K562 (cell line): ENCODE data around the gene ILF2. TPM values are rescaled to one million over a fixed set of nuclear protein-coding genes. Genes with fewer than 3 reads are reported as not detected.
A peak's percentile ranks its signal among the peaks of the same experiment; 100 is the strongest.

Source experiments
- ATF1 ChIP-seq, 2 experiments: fragments of 450-650 bp in 1 of 2; IDR thresholded peaks; 2 replicates each; pipeline ENCODE4 v1.6.1; 2016; ENCODE audit warnings: missing compliant biosample characterization in 1 of 2, missing genetic modification characterization in 1 of 2
- ATF7 ChIP-seq: fragments of 450-650 bp; IDR thresholded peaks from 2 replicates; pipeline ENCODE4 v1.7.1; 2014; ENCODE audit warnings: mild to moderate bottlenecking, moderate library complexity
- CBX2 ChIP-seq: fragments of 200-600 bp; sonication (generic); IDR thresholded peaks from one replicate; pipeline ENCODE4 v1.6.1; 2012; ENCODE audit warnings: mild to moderate bottlenecking, low read length, inconsistent platforms; ENCODE audit not compliant: insufficient read depth, poor library complexity, severe bottlenecking
- GATA2 ChIP-seq: sonication (generic); formaldehyde crosslinking; IDR thresholded peaks from 2 replicates; pipeline ENCODE4 v1.4.0; 2020; ENCODE audit warnings: mild to moderate bottlenecking, missing genetic modification reagents
- KLF10 ChIP-seq: fragments of 250-450 bp; sonication (Bioruptor Pico); IDR thresholded peaks from 2 replicates; pipeline ENCODE4 v1.6.1; 2021; ENCODE audit warnings: matching md5 sums
- NKRF ChIP-seq: fragments of 450-650 bp; IDR thresholded peaks from 2 replicates; pipeline ENCODE4 v1.6.1; 2016; ENCODE audit warnings: borderline replicate concordance
- NR0B1 ChIP-seq: fragments of 450-650 bp; IDR thresholded peaks from one replicate; pipeline ENCODE4 v1.6.1; 2018; ENCODE audit warnings: mild to moderate bottlenecking, moderate library complexity; ENCODE audit not compliant: partially characterized antibody
- RAD21 ChIP-seq, 2 experiments: fragments of 250-450 bp in 1 of 2; fragments of 450-650 bp in 1 of 2; sonication (Bioruptor Pico) in 1 of 2; formaldehyde crosslinking in 1 of 2; IDR thresholded peaks in 1 of 2; conservative IDR thresholded peaks in 1 of 2; 2 replicates each; pipeline versions ENCODE4 v1.4.0 to v1.8.0; 2020 to 2022; ENCODE audit warnings: mild to moderate bottlenecking in 2 of 2, moderate library complexity in 1 of 2
- RERE ChIP-seq: sonication (generic); formaldehyde crosslinking; IDR thresholded peaks from 2 replicates; pipeline ENCODE4 v1.8.0; 2023; ENCODE audit warnings: missing genetic modification reagents, mild to moderate bottlenecking, borderline replicate concordance
- SMAD1 ChIP-seq: fragments of 150-350 bp; IDR thresholded peaks from 2 replicates; pipeline ENCODE4 v1.6.1; 2014; ENCODE audit warnings: low read length, low read depth; ENCODE audit not compliant: partially characterized antibody
- ZBTB17 ChIP-seq: fragments of 450-650 bp; formaldehyde crosslinking; IDR thresholded peaks from 2 replicates; pipeline ENCODE4 v1.4.0; 2020; ENCODE audit warnings: mild to moderate bottlenecking
- ZNF134 ChIP-seq: fragments of 250-450 bp; sonication (Bioruptor Pico); conservative IDR thresholded peaks from 2 replicates; pipeline ENCODE4 v1.4.0; 2020
- ZNF277 ChIP-seq: fragments of 250-450 bp; sonication (Bioruptor Pico); IDR thresholded peaks from 2 replicates; pipeline ENCODE4 v1.8.0; 2022; ENCODE audit warnings: inconsistent platforms, mild to moderate bottlenecking, moderate library complexity, borderline replicate concordance
- ZNF551 ChIP-seq: fragments of 250-450 bp; sonication (Bioruptor Pico); IDR thresholded peaks from 2 replicates; pipeline ENCODE4 v1.5.0; 2021; ENCODE audit warnings: mild to moderate bottlenecking, moderate library complexity
- ZNF696 ChIP-seq: fragments of 250-450 bp; sonication (Bioruptor Pico); conservative IDR thresholded peaks from 2 replicates; pipeline ENCODE4 v1.4.0; 2020; ENCODE audit warnings: mild to moderate bottlenecking, moderate library complexity
- polyA plus RNA-seq, 8 experiments: library from polyadenylated mRNA; depleted of rRNA in 4 of 8; stranded (reverse) in 5 of 8; unstranded in 3 of 8; fragments of >200 nt; fragmentation: Nextera tagmentation in 2 of 8; fragmentation: Illumina TruSeq in 1 of 8; extraction: Ambion mirVana in 2 of 8; extraction: Trizol in 1 of 8; gene quantifications; 2 replicates each; pipeline versions ENCODE4 v1.2.1 to v1.2.3, GENCODE V29; 2011 to 2014; ENCODE audit warnings: inconsistent platforms in 1 of 8, missing spikeins in 1 of 8
- total RNA-seq, 7 experiments: library from RNA; depleted of rRNA in 6 of 7; stranded (reverse); fragments of >200 nt in 6 of 7; fragmentation: Illumina TruSeq in 2 of 7; extraction: Trizol in 2 of 7; gene quantifications; 2 replicates each; pipeline versions ENCODE4 v1.2.1 to v1.2.3, GENCODE V29; 2011 to 2021; ENCODE audit warnings: low replicate concordance in 1 of 7
- TF ChIP-seq, protein P1 (sequence below): IDR thresholded peaks from 2 replicates; pipeline ENCODE4 v1.6.1; 2016; ENCODE audit warnings: missing genetic modification characterization, missing compliant biosample characterization

ILF2 gene
- total and polyA plus RNA-seq, 9 of the 15 experiments (the other 6 are each of a cell fraction or from before 2014, with no cell fraction given): 282 to 726 (median 474) TPM

GRCh38 chr1:153683854-153684253 is 13.1 kb upstream of the ILF2 start (continued):
- TF ChIP-seq RERE (no peak), ATF7 (peak; percentile 59; the same call in 1 of the 2 replicates), ZBTB17 (CRISPR knock-in tag) (no peak), ATF1 (CRISPR knock-in tag; IDR thresholded peaks at IDR 0.05) (no peak), ATF1 (tag; IDR thresholded peaks at IDR 0.05) (0 out of 2 replicates have a peak, but pooled peaks have one; percentile 10), NR0B1 (no peak), ZNF696 (no peak), KLF10 (CRISPR knock-in tag) (no peak), NKRF (no peak), ZNF277 (CRISPR knock-in tag) (no peak), ZNF551 (no peak), CBX2 (no peak), ZNF134 (CRISPR knock-in tag) (no peak), RAD21 (CRISPR knock-in tag; conservative IDR thresholded peaks at IDR 0.05 in 1 of 2, IDR thresholded peaks at IDR 0.05 in 1 of 2) (no peak), SMAD1 (no peak), GATA2 (CRISPR knock-in tag) (no peak)
- TF ChIP-seq, protein P1, sequence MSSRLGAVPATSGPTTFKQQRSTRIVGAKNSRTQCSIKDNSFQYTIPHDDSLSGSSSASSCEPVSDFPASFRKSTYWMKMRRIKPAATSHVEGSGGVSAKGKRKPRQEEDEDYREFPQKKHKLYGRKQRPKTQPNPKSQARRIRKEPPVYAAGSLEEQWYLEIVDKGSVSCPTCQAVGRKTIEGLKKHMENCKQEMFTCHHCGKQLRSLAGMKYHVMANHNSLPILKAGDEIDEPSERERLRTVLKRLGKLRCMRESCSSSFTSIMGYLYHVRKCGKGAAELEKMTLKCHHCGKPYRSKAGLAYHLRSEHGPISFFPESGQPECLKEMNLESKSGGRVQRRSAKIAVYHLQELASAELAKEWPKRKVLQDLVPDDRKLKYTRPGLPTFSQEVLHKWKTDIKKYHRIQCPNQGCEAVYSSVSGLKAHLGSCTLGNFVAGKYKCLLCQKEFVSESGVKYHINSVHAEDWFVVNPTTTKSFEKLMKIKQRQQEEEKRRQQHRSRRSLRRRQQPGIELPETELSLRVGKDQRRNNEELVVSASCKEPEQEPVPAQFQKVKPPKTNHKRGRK: peak; percentile 44; the same call in 1 of the 2 replicates
